ENCODE measurements around the gene ASTL. TPM values are rescaled to one million over a fixed set of nuclear protein-coding genes. Genes with fewer than 3 reads are reported as not detected.

The ASTL gene
- polyA plus RNA-seq, 3 donors: 0.71 TPM; not detected in 2

DNA sequence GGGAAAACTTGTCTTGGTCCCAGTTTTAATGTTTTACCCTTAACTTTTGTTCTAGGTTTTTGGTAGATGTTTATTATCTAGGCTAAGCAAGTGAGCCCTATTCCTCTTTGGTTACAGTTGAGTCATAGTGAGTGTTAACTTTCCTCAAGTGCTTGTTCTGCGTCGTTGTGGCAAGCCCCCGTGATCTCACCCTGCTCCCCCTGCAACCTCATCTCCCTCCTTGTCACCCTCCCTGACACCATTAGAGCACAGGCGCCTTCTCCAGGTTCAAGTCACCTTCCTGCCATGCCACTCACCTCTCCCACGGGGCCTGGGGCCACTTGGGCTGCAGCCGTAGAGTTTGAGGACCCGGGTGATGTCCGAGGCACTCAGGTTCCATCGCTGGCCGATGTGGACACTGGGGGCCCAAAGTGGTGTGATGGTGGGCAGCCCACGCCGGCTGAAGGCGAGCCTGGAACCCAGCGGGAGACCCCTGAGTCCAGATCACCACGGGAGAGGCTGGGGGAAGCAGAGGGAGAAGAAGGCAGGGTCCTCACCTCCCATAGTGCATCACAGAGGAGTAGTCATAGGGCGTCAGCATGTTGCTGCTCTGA, 8.7 kb downstream of the ASTL start:
- no peak overlapping the region for H3K27ac ChIP-seq (ENCODE audit: low read depth in 1 of 2, low read length in 2 of 2)
- peaks cover 0 to 7% (median 5%) of the 10 kb centered on the region in 3 donors for H3K27me3 Mint-ChIP-seq (ENCODE audit: low read depth in 3 of 3)
- H3K27ac Mint-ChIP-seq: no peak overlapping the region
- TF ChIP-seq, protein P1, sequence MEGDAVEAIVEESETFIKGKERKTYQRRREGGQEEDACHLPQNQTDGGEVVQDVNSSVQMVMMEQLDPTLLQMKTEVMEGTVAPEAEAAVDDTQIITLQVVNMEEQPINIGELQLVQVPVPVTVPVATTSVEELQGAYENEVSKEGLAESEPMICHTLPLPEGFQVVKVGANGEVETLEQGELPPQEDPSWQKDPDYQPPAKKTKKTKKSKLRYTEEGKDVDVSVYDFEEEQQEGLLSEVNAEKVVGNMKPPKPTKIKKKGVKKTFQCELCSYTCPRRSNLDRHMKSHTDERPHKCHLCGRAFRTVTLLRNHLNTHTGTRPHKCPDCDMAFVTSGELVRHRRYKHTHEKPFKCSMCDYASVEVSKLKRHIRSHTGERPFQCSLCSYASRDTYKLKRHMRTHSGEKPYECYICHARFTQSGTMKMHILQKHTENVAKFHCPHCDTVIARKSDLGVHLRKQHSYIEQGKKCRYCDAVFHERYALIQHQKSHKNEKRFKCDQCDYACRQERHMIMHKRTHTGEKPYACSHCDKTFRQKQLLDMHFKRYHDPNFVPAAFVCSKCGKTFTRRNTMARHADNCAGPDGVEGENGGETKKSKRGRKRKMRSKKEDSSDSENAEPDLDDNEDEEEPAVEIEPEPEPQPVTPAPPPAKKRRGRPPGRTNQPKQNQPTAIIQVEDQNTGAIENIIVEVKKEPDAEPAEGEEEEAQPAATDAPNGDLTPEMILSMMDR (IDR thresholded peaks at IDR 0.05): no peak
- no peaks in the 10 kb centered on the region for H3K27me3 ChIP-seq (ENCODE audit: control insufficient read depth in 2 of 2, insufficient read depth in 2 of 2, low read length in 2 of 2)
- H3K4me3 Mint-ChIP-seq: no peak overlapping the region
- H3K9me3 Mint-ChIP-seq: peaks cover 0 to 2% (median 0%) of the 10 kb centered on the region in 7 donors
- H3K4me1 ChIP-seq (ENCODE audit: control insufficient read depth in 1 of 2, insufficient read depth in 2 of 2, low read length in 2 of 2): no peaks in the 10 kb centered on the region
- H4K20me1 ChIP-seq (ENCODE audit: insufficient read depth, low read length): no peaks in the 10 kb centered on the region
- H3K9ac ChIP-seq (ENCODE audit: insufficient read depth, low read length, poor library complexity, severe bottlenecking): no peak overlapping the region
- no peak overlapping the region for H2AFZ ChIP-seq (ENCODE audit: insufficient read depth, low read depth, low read length, poor library complexity, severe bottlenecking)
- H3K4me2 ChIP-seq (replicated peaks; ENCODE audit: extremely low read depth, low read length, poor library complexity, severe bottlenecking): no peak overlapping the region
- intact Hi-C loops (cut with micrococcal nuclease): no loop called here
- peak in 1 of 3 donors; percentile 20 for DNase-seq
- H3K9me3 ChIP-seq (replicated peaks in 1 of 2; ENCODE audit: control insufficient read depth in 1 of 2, insufficient read depth in 1 of 2, low read length in 2 of 2): no peaks in the 10 kb centered on the region
- no peaks in the 10 kb centered on the region for H3K36me3 Mint-ChIP-seq
- 97% methylated on average over 5 of the region's 16 CpGs for WGBS (ENCODE audit: insufficient coverage)
- no peaks in the 10 kb centered on the region for H3K4me1 Mint-ChIP-seq
- H3K4me3 ChIP-seq (replicated peaks in 1 of 3; ENCODE audit: low read depth in 2 of 3, low read length in 3 of 3): no peak overlapping the region
- no peaks in the 10 kb centered on the region for H3K36me3 ChIP-seq (replicated peaks in 1 of 2; ENCODE audit: control insufficient read depth in 1 of 2, insufficient read depth in 2 of 2, low read length in 2 of 2)
- no peaks in the 10 kb centered on the region for H3K79me2 ChIP-seq (ENCODE audit: insufficient read depth, low read length)

DNA sequence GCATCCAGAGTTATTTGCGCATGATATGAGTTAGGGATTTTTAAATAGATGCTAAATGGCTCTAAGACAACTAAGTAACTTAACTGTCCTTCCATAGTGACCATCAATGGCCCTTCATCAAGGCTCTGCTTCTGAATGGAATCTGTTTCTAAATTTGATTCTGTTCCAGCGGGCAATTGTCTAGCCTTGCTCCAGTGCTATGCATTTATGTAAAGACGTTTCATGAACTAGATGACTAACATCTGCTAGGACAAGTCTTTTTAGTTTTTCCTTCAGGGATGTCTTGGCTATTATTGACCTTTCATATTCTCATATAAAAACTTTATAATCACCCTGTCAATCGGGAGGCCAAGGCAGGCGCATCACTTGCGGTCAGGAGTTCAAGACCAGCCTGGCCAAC, 9.8 kb downstream of the ASTL start:
- no peak overlapping the region for H3K4me3 Mint-ChIP-seq

More for the DNA sequence above, 9.8 kb downstream of the ASTL start:
- no peaks in the 10 kb centered on the region for H3K27me3 ChIP-seq (ENCODE audit: control insufficient read depth in 2 of 2, insufficient read depth in 2 of 2, low read length in 2 of 2)
- no peak for DNase-seq
- no peak overlapping the region for H3K9ac ChIP-seq (ENCODE audit: insufficient read depth, low read length, poor library complexity, severe bottlenecking)
- H3K79me2 ChIP-seq (ENCODE audit: insufficient read depth, low read length): no peaks in the 10 kb centered on the region
- Mint-ChIP-seq H3K27ac (no peak overlapping the region), H3K36me3 (no peaks in the 10 kb centered on the region), H3K4me1 (no peaks in the 10 kb centered on the region), H3K27me3 (ENCODE audit: low read depth in 3 of 3) (peaks cover 0 to 10% (median 6%) of the 10 kb centered on the region in 3 donors), H3K9me3 (peaks cover 0 to 2% (median 0%) of the 10 kb centered on the region in 7 donors)
- H3K27ac ChIP-seq (ENCODE audit: low read depth in 1 of 2, low read length in 2 of 2): no peak overlapping the region
- no peaks in the 10 kb centered on the region for H4K20me1 ChIP-seq (ENCODE audit: insufficient read depth, low read length)
- H3K36me3 ChIP-seq (replicated peaks in 1 of 2; ENCODE audit: control insufficient read depth in 1 of 2, insufficient read depth in 2 of 2, low read length in 2 of 2): no peaks in the 10 kb centered on the region
- TF ChIP-seq, protein P1 (IDR thresholded peaks at IDR 0.05): no peak
- H3K4me3 ChIP-seq (replicated peaks in 1 of 3; ENCODE audit: low read depth in 2 of 3, low read length in 3 of 3): no peak overlapping the region
- no CpG with 5 or more reads among the region's 6 CpGs for WGBS (ENCODE audit: insufficient coverage)
- no peaks in the 10 kb centered on the region for H3K9me3 ChIP-seq (replicated peaks in 1 of 2; ENCODE audit: control insufficient read depth in 1 of 2, insufficient read depth in 1 of 2, low read length in 2 of 2)
- H3K4me2 ChIP-seq (replicated peaks; ENCODE audit: extremely low read depth, low read length, poor library complexity, severe bottlenecking): no peak overlapping the region
- intact Hi-C loops (cut with micrococcal nuclease): no loop called here
- H3K4me1 ChIP-seq (ENCODE audit: control insufficient read depth in 1 of 2, insufficient read depth in 2 of 2, low read length in 2 of 2): no peaks in the 10 kb centered on the region
- no peak overlapping the region for H2AFZ ChIP-seq (ENCODE audit: insufficient read depth, low read depth, low read length, poor library complexity, severe bottlenecking)
